HG03469 (cell line): ENCODE measurements around the gene TES.
A peak's percentile ranks its signal among the peaks of the same experiment; 100 is the strongest.

Source experiments
- ATAC-seq: cut with Tn5 transposase; IDR thresholded peaks from one replicate; pipeline ENCODE4 v1.9.1; 2021; ENCODE audit warnings: mild to moderate bottlenecking, moderate library complexity, moderate number of reproducible peaks; ENCODE audit not compliant: unreplicated experiment

Gene TES

DNA sequence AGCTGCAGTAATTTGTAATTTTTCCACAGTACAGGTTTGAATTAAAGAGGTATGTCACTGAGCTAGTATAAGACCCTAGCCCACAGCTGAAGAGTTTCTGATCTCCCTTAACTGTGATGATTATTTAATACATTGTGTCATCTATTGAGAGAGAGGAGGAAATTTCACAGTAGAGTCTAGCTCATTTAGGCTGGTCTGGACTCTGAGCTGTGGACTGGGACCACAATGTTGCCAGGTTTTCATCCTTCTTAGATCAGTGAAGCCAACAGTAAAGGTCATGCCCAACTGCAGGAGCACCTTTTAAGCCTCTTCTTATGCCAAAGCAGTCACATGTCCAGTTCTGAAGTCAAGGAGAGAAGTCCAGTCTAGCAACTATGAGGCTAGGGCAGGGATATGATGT, 8.9 kb downstream of the TES start:
- no peak for ATAC-seq

DNA sequence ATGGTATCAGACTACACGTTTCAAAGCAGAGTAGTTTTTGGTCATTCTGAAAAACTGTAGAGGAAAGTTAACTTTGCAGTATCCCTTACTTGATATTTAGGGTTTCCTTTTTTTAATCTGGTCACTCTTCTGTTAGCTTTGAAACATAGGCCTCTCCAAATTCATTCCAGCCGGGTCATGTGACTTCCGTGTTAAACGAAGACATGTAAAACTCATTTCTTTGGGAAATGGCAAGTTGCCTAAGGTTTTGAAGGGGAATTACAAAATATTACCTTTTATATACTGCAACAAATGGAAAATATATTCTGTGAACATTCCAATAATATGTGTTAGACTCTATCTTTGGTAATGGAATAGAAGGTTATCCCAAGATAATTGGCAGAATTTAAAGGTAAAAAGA, 9.5 kb downstream of the TES start:
- no peak for ATAC-seq

DNA sequence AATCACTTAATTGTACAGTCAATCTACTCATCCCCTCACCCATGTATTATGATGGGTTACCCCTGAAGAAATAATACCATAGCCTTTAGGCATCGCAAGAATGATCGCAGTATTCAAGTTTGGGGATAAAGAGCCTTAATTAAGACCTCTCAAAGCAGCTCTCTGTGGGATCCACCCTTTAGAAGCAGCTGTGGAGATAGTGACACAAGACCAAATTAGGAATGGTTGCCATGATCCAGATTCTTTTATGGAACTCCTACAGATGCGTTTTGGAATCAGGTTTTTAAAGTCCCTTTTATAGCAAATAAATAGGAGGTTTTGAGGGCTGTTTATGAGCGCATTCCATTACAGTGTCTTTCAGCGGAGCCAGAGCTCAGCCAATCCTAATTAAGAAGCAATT, 12.2 kb downstream of the TES start:
- no peak for ATAC-seq

DNA sequence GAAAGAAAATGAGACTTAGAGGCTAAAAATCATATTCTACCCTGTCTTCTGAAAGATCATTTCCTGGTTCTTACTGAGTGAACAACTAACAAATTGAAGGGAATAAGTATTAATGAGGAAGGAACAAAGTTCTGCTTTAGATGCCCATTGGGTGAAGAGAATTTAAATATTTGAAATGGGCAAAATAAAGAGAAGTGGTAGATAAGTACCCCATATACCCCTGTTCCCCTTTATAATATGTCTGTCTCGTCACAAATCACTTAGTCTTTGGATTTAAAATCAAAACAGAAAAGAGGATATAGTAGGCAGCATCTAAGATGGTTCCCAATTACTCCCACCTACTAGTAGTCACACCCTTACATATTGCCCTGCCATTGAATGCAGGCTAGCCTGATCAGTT, 13.2 kb downstream of the TES start:
- no peak for ATAC-seq

DNA sequence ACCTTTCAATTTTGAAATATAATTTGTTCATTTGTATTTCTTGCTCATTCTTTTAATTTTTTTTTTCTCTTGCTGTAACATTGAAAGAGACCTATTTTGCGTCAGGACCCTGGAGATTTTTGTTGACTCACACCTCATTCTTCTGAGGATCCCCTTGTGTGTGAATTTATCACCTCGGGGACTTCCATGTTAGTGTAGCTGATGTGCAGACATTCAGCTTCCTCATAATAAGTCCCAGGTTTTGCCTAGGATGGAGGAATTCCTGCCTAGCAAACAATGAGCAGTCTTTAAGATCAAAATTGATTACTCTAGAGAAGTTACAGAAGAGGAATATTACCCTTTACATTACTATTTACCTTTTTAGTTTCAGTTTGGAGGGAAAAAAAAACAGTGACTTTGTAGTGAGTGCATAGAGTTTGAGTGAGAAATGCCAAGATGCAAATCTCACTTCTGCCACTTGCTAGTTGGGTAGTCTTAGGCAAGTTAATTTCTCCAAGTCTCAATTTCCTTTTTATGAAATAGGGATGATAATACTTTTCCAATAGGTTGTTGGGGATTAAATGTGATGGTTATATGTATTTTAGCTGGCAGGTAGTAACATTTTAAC, 14.3 kb downstream of the TES start:
- peak; percentile 36 for ATAC-seq

DNA sequence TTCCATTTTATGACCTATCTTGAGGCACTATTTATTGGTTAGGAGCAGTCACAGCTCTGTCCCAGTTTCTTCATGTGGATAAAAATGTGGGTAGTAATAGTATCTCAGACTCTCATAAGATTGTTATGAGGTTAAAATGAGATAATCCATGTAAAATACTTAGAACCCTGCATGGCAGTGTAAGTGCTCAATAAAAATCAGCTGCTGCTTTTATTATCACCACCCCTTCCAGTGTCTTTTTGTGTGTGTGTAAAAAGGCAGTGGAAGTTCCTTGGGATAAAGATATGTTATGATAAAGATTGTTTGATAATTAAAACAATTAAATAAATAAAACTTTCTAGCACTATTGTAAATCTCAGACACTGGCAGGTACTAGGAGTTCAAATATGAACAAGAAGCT, 15.5 kb downstream of the TES start:
- ATAC-seq = no peak

DNA sequence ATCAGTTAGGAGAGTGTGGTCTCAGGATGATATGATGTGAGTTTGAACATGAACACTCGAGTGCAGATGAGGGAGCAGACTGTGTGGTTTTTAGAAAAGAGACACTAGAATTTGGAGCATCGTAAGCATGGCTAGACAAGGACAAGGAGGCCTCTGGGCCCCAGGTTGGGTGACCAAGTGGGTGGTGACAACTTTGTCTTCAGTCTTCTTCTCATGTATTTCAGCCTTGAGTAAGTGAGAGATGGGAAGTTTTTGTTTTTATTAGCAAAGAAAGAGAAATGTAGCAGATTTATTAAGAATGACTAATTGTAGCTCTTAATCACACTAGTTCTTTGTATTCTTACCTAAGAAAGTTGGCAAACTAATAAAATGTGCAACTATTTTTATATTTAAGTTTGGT, 16.3 kb downstream of the TES start:
- ATAC-seq = no peak

DNA sequence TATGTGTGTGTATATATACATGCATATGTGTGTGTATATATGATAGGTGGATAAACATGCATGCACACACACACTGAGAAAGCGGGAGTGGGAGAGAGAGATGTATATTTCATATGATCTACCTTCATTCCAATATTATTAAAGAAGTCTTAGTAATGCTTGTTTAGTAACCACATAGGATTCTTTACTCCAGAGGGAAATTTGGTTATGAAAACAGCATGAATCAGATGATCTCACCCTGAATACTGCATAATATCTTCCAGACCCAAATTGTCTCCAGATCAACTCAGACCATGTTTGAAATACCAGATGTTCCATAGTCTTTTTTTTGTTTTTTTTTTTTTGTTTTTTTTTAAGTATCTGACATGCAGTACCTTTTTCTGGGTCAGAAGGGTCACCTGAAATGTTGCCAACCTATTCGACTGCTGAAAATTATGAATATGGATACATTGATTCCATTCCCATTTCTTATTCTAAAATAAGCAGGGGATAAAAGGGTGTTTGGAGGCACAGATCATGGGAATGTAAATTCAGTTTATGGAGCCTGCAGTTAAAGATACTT, 17.4 kb downstream of the TES start:
- no peak for ATAC-seq

DNA sequence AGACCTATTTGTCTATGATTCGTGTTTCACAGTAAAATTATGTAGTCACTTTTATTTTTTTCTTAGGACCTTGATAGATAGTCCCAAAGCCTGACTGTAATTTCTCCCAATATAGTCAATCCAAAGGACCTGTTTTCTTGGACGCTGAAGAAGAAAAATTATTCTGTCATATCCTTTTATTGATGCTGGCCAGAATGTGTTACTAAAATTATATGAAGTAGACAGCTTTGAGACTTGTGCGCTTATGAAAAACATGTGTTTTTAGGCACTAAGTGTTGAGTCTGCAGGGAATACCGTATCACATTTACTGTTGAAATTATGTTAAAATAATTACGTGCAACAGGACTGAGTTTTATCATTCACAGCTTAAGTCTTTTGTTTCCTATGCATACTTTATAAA, 17.9 kb downstream of the TES start:
- no peak for ATAC-seq

DNA sequence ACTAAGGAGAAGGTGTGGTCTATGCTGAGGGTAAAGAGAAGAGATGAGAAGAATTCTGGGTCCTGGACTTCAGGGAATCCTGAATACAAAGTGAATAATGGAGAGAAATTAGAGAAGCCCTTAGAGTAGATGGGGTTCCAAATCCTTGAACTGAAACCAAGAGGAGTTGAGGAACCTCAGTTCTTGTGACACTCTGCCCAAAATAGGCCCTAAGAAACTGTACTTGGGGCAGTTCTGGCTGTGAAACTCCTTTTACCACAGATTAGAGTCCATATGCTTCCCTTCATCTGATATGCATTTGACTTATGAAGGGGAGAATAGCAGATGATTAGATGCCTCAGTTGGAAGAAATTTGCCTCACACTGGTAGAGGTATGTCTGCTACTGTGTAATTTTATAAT, 19.0 kb downstream of the TES start:
- ATAC-seq = peak; percentile 36

DNA sequence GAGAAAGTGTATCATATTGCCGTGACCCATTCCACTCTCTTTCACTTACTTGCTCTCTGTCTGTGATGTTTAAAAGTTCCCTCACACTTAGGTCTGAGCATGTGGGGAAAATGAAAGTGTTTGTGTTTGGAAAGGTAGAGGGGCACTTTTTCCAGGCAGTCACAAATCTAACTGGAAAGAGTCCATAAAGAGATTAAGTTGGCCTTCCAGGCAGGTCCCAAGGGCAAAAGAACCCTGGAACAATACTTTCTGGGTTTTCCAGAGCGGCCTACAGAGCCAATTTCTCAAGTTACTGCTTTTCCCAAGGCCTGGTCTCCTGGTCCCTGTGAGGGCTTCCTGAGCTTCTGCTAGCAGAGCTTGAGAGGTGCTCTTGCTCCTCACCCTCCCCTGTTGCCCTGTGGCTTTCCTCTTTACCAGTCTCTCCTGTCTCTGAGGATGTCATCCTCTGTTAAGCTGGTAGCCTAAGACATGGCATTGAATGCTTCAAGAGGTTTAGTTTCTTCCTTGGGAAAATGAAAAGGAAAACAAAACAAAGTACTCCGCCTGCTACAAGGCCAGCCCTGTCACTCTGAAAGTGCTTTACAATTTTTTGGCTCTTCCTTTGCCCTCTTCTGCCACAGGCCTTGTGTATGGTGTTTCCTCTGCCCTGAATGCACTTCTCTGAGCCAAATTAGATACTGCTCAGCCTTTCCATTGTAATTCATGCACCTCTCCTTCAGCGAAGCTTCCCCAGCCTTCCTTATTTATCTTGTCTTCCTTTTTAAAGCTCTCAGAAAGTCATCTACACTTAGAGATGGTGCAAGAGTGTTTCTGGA, 20.1 kb downstream of the TES start:
- no peak for ATAC-seq

DNA sequence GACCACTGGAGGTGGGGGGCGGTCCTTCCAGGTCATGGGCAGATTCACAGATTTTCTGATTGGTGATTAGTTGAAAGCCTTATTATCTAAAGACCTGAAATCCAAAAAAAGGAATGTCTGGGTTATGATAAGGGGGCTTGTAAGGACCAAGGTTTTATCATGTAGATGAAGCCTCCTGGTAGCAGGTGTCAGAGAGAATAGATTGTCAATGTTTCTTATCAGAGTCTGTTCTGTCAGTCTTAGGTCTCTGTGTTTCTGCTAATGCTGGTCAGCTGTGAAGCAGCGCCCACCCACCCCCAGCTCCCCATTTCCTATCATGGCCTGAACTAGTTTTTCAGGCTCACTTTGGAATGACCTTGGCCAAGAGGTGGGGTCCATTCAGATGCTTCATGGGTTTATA, 21.2 kb downstream of the TES start:
- no peak for ATAC-seq

DNA sequence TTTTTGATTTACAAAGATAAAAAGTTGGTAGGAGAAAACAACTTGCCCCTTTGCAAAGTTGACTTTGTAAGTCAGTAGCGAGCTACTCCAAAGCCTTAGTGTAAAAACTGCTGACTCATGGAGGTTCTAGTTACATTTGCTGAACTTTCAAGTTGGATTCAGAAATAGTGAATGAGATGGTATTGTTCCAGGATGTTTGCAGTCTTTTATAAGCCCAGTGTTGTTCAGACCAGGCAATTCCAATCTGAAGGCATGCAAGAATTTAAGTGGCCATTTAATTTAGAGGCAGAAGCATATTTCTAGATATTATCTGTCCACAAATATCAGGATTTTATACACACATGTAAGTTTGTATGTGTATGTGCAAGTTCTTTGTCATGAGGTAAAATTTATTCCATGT, 21.6 kb downstream of the TES start:
- no peak for ATAC-seq

DNA sequence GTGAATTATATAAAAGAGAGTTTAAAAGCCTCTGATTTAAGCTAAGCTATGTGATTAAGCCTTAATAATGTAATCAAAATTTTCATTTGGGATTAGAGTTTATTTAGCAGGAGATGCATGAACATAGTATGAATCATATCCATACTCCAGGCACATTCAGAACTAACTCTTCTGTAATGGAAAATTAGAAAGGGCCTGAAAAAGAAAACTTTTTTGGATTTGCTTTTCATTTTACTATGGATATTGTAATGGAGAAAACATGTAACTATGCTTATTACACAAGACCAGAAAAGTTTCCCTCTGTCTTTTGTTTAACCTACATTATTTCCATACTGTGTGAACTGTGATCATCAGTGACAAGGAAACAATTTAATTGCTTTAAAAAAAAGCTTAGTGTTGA, 22.0 kb downstream of the TES start:
- ATAC-seq = no peak

DNA sequence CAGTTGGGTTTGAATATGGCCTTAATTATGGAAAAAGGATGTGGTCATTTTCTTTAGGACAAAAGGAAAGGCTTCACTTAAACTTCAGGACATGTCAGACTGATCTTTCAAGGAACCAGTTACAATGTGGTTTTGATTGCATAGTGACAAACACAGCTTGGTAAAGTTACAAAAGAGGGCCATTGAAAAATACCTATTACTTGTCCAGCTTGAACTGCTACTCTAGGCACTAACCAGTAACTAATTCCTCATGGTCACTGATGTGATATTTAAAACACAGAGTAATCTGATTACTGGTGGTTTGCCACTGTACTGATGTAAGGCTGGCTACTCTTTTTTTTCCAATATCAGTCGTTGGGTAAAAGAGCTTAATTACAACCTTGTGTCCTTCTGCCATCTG, 22.6 kb downstream of the TES start:
- no peak for ATAC-seq

DNA sequence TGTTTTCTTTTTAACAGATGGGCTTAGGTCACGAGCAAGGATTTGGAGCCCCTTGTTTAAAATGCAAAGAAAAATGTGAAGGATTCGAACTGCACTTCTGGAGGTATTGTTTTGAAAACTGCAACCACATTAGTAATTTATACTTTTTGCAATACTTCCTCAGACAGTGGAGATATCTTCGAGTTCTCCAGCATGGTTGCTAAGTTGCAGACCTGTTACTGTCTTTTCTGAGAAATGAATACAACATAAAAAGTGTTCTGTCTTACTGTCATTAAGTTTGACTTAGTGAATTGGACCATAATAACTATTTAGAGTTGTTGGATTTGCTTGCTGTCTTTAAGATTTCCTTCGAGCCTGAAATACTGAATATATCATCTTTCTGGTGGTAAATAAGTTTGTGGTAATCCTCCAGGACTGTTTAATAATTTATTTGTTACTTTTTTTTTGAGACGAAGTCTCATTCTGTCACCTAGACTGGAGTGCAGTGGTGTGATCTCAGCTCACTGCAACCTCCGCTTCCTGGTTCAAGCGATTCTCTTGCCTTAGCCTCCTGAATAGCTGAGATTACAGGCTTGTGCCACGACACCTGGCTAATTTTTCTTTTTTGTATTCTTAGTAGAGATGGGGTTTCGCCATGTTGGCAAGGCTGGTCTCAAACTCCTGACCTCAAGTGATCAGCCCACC, 24.3 kb downstream of the TES start:
- no peak for ATAC-seq

DNA sequence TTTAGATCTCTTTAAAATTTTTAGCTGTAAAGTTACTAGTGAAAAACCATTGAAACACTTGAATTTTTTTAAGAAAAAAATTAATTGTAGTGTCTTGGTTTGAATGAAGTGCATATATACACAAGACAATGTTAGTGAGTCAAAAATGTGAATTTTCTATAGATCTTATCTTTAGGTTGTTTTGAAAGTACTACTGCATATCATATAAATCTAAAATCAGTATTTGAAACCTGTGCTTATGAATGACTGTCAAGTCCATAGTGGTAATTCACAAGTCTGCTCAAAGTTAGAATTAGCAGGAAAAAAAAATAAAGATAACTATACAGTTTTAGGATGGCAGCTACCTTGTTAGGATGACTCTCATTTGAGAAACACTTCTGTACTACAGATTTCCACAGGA, 25.0 kb downstream of the TES start:
- ATAC-seq = no peak

DNA sequence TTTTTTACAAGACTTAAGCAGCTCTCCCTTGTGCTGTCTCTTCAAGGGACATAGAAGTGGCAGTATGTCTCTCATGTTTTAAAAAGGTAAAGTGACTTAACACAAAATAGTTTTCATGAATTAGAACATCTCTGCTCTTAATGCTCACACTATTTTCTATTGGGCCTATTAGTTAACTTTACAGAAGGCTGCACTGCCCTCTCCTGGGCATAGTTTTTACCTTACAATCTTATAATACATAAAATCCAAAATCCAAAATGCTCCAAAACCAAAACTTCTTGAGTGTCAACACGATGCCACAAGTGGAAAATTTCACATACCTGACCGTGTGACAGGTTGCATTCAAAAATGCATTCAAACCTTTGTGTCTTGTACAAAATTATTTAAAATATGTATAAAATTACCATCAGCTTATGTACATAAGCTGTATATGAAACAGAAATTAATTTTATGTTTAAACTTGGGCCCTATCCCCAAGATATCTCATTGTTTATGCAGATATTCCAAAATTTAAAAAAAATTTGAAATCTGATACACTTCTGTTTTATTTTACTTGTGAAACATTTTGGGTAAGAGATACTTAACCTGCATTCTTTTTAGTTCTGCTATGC, 25.8 kb downstream of the TES start:
- ATAC-seq = no peak

DNA sequence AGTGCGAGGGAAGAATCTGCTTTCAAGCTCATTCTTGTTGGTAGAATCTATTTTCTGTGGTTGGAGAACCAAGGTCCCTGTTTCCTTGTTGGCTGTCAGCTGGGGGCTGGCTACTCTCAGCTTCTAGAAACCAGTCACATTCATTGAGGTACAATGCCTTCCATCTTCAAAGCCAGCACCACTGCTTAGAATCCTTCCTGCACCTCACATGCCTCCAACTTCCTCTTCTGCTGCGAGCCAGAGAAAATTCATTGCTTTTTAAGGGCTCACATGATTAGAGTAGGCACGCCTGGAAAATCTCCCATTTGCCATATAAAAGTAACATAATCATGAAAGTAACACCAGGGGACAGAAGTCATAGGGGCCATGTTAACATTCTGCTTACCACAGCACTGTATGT, 28.7 kb downstream of the TES start:
- ATAC-seq = no peak

DNA sequence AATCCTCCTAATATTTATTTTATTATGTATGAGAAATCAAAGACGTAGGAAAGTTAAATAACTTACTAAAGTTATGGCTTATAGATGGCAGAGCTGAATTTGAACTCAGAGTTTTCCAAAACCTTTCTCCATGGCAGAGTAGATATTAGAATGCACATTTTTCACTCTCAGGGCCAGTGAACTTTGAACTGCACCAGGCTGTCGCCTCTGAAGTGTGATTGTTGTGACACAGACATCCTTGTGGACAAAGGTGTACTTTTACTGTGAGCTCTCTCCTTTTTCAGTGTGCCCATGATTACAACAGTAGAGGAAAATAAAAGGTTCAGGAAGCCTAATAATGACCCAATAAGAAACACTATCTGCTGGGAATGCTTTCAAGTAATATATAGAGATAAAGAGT, 29.1 kb downstream of the TES start:
- no peak for ATAC-seq

DNA sequence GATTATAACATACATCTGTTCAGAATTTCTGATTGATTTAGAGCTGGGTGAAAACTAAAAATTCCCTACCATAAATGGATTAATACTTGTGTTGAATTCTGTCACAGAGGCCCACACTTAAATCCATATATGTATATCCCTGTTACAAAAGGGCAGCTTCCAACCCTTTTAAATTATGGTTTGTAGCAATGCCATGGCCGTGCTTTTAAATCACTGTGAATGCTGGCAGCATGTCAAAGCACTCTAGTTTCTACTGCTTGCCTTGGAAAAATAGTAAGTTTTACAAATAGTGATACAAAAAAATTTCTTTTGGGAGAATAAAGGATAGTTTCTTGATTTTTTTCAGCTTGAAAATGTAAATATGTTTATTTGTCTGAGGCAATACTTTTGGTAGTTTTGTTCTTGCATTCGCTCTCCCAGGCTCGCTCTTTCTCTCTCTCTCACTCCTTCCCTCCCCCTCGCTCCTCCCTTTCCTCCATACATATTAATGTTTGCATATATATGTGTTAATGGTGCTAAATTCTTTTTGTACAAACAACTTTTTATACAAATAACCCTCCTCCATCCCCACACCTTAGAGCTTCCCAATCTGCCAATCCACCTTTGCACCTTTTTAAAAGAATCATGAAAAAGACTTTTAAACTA, 29.8 kb downstream of the TES start:
- no peak for ATAC-seq
